Stromal cell of bone marrow (primary cell): ENCODE results near the gene SSU72.
"Not testable (repeated sequence)": the region's sequence is repeated elsewhere in the genome, so short reads cannot be mapped to it uniquely, and the experiment has no call there.

Source experiments
- DNase-seq: peaks from one replicate; pipeline ENCODE4 v3.0.0-alpha.2; 2012; ENCODE audit warnings: low read depth

Gene SSU72

DNA sequence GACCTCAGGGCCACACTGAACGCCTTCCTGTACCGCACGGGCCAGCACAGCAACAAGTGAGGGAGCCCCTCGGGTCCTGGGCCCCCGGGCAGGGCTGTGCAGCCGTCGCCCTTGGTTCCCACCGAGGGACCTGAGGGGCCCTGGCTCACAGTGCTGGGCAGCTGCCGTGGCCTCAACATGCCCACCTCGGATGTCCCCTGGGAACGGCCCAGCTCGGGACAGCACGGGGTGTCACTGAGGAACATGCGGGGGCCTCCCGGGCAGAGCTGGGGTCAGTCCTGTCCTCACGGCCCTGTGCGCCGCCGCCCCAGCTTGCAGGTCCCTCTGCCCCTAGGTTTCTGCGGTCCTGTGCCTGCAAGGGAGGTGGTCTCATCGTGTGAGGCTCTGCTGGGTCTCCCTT is 48.2 kb downstream of the SSU72 start:
- not testable (repeated sequence) for DNase-seq

- not testable (repeated sequence) for DNase-seq
Observed at GRCh38 chr1:1524750-1525383, 49.8 kb downstream of the SSU72 start.

DNA sequence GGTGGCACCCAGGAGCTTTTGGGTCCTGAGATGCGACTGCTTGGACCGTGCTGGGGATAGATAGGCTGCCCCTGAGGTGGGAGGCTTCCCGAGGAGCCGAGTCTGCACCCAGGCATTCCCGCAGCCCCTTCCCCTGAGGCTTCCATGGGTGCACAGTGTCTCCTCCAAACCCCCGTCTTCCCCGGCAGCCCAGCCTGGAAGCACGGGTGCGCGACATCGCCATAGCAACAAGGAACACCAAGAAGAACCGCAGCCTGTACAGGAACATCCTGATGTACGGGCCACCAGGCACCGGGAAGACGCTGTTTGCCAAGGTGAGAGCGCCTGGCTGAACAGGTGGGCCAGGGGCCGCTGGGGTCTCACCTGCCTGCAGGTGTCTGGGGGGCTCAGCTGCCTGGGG is 51.0 kb downstream of the SSU72 start:
- DNase-seq: not testable (repeated sequence)

DNA sequence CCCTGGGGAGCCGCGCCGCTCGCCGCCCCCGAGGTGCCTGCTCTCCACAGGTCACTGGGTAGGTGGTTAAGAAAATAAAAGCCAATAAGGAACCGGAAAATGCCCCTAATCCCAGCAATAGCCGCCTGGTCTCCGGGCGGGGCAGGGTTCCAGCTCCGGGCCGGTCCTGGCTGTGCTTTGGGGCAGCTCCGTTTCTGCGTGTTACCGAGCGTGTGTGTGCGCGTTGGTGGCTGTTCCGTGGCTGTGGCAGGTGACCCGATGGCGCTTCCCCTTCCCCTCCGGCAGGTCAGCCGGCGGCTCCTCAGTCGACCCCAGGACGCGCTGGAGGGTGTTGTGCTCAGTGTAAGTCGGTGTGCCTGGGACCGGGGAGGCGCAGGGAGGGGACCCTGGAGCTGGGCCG is 51.4 kb downstream of the SSU72 start:
- DNase-seq: not testable (repeated sequence)

DNA sequence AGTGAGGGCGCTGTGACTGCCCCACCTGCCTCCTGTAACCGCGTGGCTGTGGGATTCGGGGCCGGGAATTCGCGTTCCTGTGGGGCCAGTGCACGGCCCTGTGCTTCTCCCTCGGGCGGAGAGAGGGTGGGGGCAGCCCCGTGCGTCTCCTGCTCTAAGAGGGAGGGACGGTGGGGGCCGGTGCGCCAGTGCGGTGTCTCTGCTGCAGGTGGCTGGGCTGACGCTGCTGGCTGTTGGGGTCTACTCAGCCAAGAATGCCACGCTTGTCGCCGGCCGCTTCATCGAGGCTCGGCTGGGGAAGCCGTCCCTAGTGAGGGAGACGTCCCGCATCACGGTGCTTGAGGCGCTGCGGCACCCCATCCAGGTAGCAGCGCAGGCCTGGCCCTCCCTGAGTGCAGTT is 52.1 kb downstream of the SSU72 start:
- DNase-seq: not testable (repeated sequence)

GRCh38 chr1:1521331-1521730 is 53.3 kb downstream of the SSU72 start:
- no peak for DNase-seq

DNA sequence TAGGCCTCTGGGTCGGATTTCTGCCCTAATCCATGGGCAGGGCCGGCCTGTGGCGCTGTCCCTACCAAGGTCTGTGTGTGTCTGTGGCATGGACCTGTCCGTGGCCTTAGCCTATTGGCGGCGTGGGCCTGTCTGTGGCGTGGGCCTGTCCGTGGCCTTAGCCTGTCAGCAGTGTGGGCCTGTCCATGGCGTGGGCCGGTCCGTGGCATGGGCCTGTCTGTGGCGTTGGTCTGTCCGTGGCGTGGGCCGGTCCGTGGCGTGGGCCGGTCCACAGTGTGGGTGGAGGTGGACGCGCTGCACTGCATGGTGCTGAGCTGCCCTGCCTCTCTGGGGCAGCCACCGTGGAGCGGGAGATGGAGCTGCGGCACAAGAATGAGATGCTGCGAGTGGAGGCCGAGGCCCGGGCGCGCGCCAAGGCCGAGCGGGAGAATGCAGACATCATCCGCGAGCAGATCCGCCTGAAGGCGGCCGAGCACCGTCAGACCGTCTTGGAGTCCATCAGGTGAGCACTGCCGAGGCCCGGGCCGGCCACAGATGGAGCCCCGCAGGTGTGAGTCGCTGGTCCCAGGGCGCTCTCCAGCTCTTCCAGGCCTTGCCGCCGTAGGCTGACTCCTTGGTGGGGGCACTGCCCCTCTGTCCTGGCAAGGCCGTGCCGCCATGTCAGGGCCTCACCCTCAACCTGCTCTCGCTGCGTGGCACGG is 54.7 kb downstream of the SSU72 start:
- DNase-seq: not testable (repeated sequence)

GRCh38 chr1:1518621-1519007 is 56.0 kb downstream of the SSU72 start:
- DNase-seq: not testable (repeated sequence)

- no peak for DNase-seq
Observed at GRCh38 chr1:1517973-1518620, 56.6 kb downstream of the SSU72 start.

DNA sequence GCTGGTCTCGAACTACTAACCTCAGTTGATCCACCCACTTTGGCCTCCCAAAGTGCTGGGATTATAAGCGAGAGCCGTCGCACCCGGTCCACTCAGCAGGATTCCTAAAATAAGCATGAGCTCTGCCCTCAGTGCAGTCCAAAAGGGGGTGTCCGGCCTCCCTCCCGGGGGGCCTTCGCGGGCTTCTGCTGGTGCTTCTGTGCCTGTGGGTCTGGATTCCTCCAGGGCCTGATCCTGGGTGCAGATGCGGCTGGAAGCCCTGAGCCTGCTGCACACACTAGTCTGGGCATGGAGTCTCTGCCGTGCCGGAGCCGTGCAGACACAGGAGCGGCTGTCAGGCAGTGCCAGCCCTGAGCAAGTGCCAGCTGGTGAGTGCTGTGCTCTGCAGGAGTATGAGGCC is 57.7 kb downstream of the SSU72 start:
- not testable (repeated sequence) for DNase-seq

DNA sequence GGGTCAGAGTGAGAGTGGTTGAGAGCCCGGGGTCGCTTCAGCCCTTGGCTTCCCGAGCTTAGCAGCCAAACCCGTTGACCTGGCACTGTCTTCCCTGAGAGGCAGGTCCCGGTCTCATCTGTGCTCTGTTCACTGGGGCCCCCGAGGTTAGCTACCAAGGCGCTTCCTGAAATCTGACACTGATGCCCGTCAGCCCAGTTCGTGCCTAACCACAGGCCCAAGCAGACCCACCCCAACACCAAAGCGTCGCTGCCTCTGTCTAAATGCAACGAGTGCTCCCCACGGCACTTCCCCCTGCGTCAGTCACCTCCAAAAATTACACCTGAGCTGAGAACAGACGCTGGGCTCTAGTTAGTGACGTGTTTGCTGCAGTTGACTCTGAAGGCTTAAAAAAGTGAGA is 60.3 kb downstream of the SSU72 start:
- not testable (repeated sequence) for DNase-seq

GRCh38 chr1:1513675-1514074 is 61.0 kb downstream of the SSU72 start:
- DNase-seq: not testable (repeated sequence)

DNA sequence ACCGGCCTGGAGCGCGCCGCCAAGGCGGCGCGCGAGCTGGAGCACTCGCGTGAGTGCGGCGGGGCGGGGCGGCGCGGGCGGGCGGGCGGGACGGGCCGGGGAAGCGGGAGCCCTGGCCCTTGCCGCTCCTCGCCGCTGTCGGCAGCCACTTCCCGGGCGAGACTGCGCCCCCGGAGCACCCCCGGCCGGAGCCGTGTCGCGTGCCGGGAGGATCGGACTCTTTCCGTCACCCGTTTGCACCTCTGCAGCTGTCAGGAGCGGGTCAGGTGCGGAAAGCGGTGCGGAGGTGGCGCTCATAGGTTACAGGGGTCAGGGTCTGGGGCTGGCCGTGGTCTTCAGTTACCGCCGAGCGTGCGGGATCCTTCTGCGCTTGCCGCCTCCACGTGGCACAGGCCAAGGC is 62.2 kb downstream of the SSU72 start:
- not testable (repeated sequence) for DNase-seq

GRCh38 chr1:1511533-1512285 is 63.0 kb downstream of the SSU72 start, which contains the start of gene ATAD3A:
TSS of gene ATAD3A (plus strand) at chr1:1512162. CDS start at chr1:1512269, 107 bp downstream.
- peak; percentile 96 for DNase-seq

DNA sequence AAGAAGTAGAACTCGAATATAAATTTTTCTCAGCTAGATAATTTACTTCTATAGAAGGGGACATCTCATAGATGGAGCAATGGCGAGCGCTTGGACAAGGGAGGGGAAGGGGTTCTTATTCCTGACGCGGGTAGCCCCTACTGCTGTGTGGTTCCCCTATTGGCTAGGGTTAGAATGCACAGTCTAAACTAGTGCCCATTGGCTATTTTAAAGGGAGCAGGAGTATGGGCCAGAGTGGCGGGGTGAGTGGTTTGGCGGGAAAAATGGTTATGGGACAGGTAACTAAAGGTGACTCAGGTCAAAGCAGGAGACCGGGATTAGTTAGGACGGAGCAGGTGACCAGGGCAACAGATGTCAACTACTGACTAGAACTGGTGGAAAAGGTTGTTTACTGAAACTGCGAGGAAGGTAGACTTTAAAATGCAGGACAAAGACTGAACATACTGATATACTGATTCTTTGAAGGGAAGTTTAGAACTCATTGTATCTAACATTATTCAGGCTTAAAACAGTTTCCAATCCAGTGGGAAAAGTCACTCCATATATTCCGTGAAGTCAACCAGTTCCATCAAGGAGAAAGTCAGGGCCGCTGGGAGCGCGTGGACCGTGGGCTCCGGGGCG is 63.6 kb downstream of the SSU72 start:
- no peak for DNase-seq

GRCh38 chr1:1509465-1509850 is 65.2 kb downstream of the SSU72 start:
- not testable (repeated sequence) for DNase-seq

- not testable (repeated sequence) for DNase-seq
Observed at GRCh38 chr1:1508775-1509464, 65.7 kb downstream of the SSU72 start.

GRCh38 chr1:1507305-1507704 is 67.4 kb downstream of the SSU72 start:
- DNase-seq: no peak

DNA sequence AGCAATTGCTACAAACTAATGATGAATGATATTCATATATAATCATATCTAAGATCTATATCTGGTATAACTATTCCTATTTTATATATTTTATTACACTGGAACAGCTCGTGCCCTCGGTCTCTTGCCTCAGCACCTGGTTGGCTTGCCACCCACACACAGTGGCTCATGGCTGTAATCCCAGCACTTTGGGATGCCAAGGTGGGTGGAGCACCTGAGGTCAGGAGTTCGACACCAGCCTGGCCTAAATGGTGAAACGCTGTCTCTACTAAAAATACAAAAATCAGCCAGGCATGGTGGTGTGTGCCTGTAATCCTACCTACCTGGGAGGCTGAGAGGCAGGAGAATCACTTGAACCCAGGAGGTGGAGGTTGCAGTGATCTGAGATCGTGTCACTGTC is 68.9 kb downstream of the SSU72 start:
- DNase-seq: not testable (repeated sequence)

- DNase-seq: not testable (repeated sequence)
Observed at GRCh38 chr1:1505366-1505798, 69.3 kb downstream of the SSU72 start.

DNA sequence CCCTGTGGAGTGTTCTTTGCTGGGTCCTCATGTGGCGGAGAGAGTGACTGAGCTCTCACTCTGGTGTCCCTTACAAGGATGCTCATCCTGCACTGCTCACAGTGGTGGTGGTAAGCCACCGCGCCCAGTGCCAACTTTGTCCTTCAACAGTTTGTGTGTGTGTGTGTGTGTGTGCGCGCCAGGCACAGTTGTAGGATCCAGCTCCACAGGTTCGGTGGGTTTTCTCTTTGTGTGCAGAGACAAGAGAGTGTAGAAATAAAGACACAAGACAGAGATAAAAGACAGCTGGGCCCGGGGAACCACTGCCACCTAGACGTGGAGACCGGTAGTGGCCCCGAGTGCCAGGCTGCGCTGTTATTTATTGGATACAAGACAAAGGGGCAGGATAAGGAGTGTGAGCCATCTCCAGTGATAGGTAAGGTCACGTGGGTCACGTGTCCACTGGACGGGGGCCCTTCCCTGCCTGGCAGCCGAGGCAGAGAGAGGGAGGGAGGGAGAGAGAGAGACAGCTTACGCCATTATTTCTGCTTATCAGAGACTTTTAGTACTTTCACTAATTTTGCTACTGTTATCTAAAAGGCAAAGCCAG is 69.8 kb downstream of the SSU72 start:
- DNase-seq: not testable (repeated sequence)
